Measurements from ENCODE around the gene KAT2B.
"Not testable (repeated sequence)": the region's sequence is repeated elsewhere in the genome, so short reads cannot be mapped to it uniquely, and the experiment has no call there.

Gene KAT2B

DNA sequence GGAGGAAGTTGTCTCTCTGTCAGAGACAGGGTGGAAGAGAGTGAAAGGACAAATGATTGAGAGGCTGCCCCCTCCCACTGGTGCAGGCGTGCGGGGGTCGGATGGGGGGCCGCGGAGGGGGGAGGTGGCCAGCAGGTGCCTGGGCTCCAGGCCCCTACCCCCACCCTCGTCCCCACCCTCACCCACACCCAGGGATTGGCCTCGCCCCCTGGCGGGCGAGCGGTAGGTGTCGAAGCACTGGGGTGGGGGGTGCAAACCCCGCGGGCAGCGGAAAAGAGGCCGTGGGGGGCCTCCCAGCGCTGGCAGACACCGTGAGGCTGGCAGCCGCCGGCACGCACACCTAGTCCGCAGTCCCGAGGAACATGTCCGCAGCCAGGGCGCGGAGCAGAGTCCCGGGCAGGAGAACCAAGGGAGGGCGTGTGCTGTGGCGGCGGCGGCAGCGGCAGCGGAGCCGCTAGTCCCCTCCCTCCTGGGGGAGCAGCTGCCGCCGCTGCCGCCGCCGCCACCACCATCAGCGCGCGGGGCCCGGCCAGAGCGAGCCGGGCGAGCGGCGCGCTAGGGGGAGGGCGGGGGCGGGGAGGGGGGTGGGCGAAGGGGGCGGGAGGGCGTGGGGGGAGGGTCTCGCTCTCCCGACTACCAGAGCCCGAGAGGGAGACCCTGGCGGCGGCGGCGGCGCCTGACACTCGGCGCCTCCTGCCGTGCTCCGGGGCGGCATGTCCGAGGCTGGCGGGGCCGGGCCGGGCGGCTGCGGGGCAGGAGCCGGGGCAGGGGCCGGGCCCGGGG is at the start of gene KAT2B:
KAT2B (plus strand) TSS at position 682 of the 783 bp plus-strand sequence; CDS start at position 714, 32 bp downstream.
- peak; percentile 90 for DNase-seq
- Mint-ChIP-seq H3K9me3 (no peaks in the 10 kb centered on the region), H3K36me3 (peaks cover 25% of the 10 kb centered on the region), H3K27me3 (peaks cover 3% of the 10 kb centered on the region), H3K4me3 (peak within 1 kb of the TSS; percentile 93), H3K4me1 (peaks cover 52% of the 10 kb centered on the region), H3K27ac (peak within 1 kb of the TSS; percentile 99)
- CTCF ChIA-PET, result interaction anchor here (1.6 to 2.4 kb wide), 3 partner anchors 24 to 154 kb away, joined by 7 to 9 read pairs (median 8); no protein-coding TSS in a partner anchor

DNA sequence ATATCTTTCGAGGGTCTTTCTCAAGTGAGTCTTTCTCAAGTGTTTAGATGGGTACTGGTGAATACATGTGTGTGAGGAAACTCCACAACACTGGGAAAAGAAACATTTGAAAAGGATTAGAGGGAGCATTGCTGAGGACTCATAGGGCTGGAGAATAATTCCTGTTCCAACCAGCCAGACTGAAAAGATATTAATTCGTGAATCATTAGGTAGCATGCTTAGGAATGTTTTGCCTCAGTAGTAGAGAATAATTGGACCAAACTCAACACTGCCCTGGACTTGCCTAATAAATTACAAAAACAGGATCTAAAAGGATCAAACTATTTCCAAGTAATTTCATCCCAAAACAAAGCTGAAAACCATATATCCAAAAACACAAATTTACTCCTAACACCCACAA is 45.5 kb upstream of the KAT2B start:
- Mint-ChIP-seq H3K27ac (no peak overlapping the region), H3K9me3 (no peaks in the 10 kb centered on the region), H3K27me3 (no peaks in the 10 kb centered on the region), H3K4me3 (no peak overlapping the region), H3K4me1 (no peaks in the 10 kb centered on the region), H3K36me3 (no peaks in the 10 kb centered on the region)
- CTCF ChIA-PET, result no interaction called here
- no peak for DNase-seq

DNA sequence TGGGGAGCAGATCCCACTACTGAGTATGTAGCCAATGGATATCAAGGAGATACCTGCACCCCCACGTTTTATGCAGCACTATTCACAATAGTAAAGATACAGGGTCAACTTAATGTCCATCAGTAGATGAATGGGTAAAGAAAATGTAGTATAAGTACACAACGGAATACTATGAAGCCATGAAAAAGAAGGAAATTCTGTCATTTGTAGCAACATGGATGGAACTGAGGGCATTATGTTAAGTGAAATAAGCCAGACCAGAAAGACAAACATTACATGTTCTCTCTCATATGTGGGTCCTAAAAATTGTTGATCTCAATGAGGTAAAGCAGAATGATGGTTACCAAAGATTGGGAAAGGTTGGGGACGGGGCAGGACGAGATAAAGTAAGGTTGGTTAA is 42.7 kb upstream of the KAT2B start:
- H3K27me3 Mint-ChIP-seq, result no peaks in the 10 kb centered on the region

DNA sequence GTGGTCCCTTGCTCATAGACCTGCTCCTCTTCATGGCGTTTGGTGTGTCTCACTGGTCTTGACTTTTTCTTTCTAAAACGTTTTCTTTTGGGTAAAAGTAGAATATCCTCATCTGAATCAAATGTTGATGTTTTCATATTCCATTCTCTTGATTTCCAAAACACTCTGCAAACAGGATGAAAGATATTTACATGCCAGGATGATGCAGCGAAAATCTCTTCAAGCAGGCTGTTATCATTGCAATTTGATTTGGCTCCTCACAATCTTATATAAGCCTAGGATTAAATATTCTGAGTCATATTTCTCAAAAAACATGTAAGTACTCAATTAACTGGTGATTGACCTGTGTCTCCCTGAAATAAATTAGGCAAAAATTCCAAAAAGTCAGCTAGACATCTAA is 38.3 kb upstream of the KAT2B start:
- Mint-ChIP-seq H3K4me1 (no peaks in the 10 kb centered on the region), H3K4me3 (no peak overlapping the region), H3K27ac (no peak overlapping the region), H3K36me3 (no peaks in the 10 kb centered on the region), H3K27me3 (no peaks in the 10 kb centered on the region), H3K9me3 (no peaks in the 10 kb centered on the region)
- no peak for DNase-seq
- CTCF ChIA-PET, result no interaction called here

More for the DNA sequence above, 42.7 kb upstream of the KAT2B start:
- Mint-ChIP-seq H3K9me3 (no peaks in the 10 kb centered on the region), H3K36me3 (no peaks in the 10 kb centered on the region), H3K27ac (no peak overlapping the region), H3K4me3 (no peak overlapping the region), H3K4me1 (no peaks in the 10 kb centered on the region)
- CTCF ChIA-PET, result no interaction called here
- DNase-seq, result no peak

DNA sequence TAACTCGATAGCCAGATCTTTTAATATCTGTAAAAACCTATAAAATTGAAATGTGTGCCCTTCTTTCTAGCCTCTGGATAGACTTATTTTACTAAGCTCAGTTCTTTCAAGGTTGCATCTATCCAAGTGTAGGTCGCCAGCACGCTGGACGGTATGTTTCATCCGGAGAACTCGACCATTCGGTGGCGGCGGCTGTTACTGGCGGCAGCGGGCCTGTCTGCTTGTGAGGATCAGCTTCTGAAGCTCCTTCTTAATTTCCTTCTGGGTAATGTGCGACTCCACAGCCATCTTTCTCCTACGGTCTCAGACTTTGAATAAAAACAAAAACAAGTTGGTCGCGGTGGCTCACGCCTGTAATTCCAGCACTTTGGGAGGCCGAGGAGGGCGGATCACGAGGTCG is 32.3 kb upstream of the KAT2B start:
- Mint-ChIP-seq H3K4me1 (no peaks in the 10 kb centered on the region), H3K27ac (no peak overlapping the region), H3K36me3 (no peaks in the 10 kb centered on the region), H3K27me3 (no peaks in the 10 kb centered on the region), H3K4me3 (no peak overlapping the region), H3K9me3 (no peaks in the 10 kb centered on the region)
- CTCF ChIA-PET, result no interaction called here
- DNase-seq, result no peak

DNA sequence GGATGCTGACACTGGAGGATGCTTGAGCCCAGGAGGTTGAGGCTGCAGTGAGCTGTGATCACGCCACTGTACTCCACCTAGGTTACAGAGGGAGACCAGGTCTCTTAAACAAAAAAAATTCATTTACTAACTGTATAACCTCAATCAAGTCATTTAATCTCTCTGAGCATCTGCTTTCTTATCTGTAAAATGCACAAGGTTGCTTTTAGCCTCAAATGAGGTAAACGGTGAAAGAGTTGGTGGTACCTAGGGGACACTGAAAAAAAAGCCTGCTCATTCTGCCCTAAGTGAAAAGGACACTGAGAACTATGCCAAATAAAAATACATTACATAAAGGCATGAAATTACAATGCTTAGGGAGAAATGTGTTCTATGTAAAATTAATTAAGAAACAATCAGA is 31.6 kb upstream of the KAT2B start:
- no peaks in the 10 kb centered on the region for H3K4me1 Mint-ChIP-seq
- CTCF ChIA-PET, result no interaction called here
- DNase-seq, result no peak
- H3K27me3 Mint-ChIP-seq, result no peaks in the 10 kb centered on the region
- H3K4me3 Mint-ChIP-seq, result no peak overlapping the region
- no peak overlapping the region for H3K27ac Mint-ChIP-seq
- H3K36me3 Mint-ChIP-seq, result no peaks in the 10 kb centered on the region
- no peaks in the 10 kb centered on the region for H3K9me3 Mint-ChIP-seq

DNA sequence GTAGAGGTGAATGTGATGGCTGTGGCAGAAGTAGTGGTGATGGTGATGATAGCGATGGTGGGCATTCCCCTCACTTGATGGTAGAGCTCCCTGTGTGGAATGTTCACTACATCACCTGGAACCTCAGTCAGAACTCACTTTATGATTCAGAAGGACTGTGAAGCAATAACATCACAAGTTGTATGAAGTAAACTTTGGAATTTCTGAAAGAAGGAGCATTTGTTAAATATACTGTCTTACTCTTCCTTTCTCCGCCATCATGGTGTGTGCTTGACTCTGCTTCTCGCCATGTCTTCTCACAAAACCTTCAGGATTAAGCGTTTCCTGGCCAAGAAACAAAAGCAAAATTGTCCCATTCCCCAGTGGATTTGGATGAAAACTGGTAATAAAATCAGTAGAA is 28.1 kb upstream of the KAT2B start, which contains the start of gene PP2D1:
PP2D1 (minus strand) TSS at position 101 of the 400 bp plus-strand sequence. CDS start 192 bp downstream, outside the sequence.
- Mint-ChIP-seq H3K36me3 (no peaks in the 10 kb centered on the region), H3K4me1 (no peaks in the 10 kb centered on the region), H3K4me3 (no peak within 1 kb of the TSS), H3K27ac (no peak within 1 kb of the TSS), H3K27me3 (no peaks in the 10 kb centered on the region), H3K9me3 (no peaks in the 10 kb centered on the region)
- DNase-seq, result no peak
- CTCF ChIA-PET, result no interaction called here

DNA sequence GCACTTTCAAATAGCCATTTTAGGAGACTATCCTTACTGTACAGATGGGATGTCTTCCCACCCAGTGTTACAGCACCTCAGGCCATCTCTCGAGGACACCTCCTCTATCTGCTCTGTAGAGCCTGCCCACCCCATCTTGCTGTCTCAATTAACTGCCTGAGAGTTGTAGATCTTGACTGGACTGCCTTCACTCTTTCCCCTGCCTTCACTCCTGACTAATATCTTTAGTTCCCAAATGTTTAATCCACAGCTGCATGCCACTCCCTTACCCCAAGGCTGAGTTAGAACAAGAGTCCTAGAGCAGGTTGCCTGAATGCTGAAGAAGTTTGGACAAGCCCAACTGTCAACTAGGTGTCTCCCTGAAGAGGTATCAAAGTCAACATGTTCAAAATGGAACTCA is 26.9 kb upstream of the KAT2B start:
- Mint-ChIP-seq H3K36me3 (no peaks in the 10 kb centered on the region), H3K4me3 (no peak overlapping the region), H3K27ac (no peak overlapping the region), H3K4me1 (no peaks in the 10 kb centered on the region), H3K9me3 (no peaks in the 10 kb centered on the region), H3K27me3 (no peaks in the 10 kb centered on the region)
- no peak for DNase-seq
- CTCF ChIA-PET, result no interaction called here

DNA sequence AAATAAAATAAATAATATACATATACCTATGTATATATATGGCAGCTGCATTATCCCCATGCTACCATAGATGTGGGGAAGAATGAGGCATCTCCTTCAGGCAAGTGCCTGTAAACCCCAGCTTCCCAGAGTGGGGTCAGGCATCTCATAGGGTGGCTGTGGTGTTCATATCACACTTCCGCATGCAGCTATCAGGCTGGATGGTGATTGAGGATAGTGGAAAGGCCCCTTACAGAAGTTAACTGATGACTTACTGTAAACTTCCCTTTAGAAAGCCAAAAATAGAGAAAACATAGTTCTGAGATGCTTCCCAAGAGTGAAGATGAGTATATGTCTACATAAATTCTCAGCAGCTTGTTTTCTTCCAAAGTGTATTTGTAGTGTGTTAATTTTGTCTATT is 24.7 kb upstream of the KAT2B start:
- Mint-ChIP-seq H3K4me1 (no peaks in the 10 kb centered on the region), H3K27me3 (no peaks in the 10 kb centered on the region), H3K27ac (no peak overlapping the region), H3K9me3 (no peaks in the 10 kb centered on the region), H3K36me3 (no peaks in the 10 kb centered on the region), H3K4me3 (no peak overlapping the region)
- CTCF ChIA-PET, result no interaction called here
- no peak for DNase-seq

DNA sequence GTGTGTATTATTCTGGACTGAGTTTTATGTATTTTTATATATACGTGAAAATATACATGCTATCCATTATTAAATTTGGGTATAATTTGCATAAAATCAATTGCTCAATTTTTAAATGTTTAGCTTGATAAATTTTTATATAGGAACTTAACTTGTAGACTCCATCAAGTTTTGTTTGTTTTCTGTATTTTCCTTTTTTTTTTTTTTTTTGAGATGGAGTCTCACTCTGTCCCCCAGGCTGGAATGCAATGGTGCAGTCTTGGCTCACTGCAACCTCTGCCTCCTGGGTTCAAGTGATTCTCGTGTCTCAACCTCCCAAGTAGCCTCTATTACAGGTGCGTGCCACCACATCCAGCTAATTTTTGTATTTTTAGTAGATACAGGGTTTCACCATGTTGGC is 24.2 kb upstream of the KAT2B start:
- H3K36me3 Mint-ChIP-seq, H3K4me3 Mint-ChIP-seq, H3K27me3 Mint-ChIP-seq, H3K9me3 Mint-ChIP-seq, H3K4me1 Mint-ChIP-seq, CTCF ChIA-PET, DNase-seq, H3K27ac Mint-ChIP-seq: not testable (repeated sequence)

DNA sequence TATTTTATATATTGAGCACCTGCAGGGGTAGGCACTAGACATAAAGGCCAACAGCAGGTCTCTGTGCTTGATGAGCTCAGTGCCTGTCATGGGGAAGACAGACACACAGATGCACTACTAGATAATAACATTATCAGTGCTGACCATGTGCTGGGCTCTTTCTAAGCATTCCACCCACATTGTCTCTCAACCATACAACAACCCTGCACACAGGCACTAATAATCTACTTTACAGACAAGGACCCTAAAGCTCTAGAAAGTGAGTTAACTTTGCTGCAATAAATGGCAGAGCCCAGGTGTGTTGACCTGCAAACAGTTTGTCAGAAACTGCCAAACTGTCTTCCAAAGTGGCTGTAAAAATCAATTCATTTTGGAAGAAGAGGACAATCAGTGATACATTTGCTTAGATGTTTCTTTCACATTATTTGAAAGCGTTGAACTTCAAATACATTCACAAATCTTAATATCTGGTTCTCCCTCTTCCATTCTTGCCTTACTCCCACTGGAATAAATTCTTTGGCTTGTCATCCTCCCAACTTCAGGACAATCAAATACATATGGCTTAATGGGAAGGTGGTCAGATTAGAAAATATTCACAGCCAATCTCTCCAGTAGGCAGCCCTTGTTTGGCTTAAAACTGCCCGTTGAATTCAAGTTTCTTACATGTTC is 17.2 kb upstream of the KAT2B start:
- peaks cover 7% of the 10 kb centered on the region for H3K4me1 Mint-ChIP-seq
- CTCF ChIA-PET, result interaction anchor here (0.6 kb wide), 1 partner anchor 20 kb away, joined by 4 read pairs; no protein-coding TSS in a partner anchor
- no peaks in the 10 kb centered on the region for H3K36me3 Mint-ChIP-seq
- DNase-seq, result no peak
- H3K9me3 Mint-ChIP-seq, result no peaks in the 10 kb centered on the region
- H3K4me3 Mint-ChIP-seq, result no peak overlapping the region
- no peak overlapping the region for H3K27ac Mint-ChIP-seq
- no peaks in the 10 kb centered on the region for H3K27me3 Mint-ChIP-seq

DNA sequence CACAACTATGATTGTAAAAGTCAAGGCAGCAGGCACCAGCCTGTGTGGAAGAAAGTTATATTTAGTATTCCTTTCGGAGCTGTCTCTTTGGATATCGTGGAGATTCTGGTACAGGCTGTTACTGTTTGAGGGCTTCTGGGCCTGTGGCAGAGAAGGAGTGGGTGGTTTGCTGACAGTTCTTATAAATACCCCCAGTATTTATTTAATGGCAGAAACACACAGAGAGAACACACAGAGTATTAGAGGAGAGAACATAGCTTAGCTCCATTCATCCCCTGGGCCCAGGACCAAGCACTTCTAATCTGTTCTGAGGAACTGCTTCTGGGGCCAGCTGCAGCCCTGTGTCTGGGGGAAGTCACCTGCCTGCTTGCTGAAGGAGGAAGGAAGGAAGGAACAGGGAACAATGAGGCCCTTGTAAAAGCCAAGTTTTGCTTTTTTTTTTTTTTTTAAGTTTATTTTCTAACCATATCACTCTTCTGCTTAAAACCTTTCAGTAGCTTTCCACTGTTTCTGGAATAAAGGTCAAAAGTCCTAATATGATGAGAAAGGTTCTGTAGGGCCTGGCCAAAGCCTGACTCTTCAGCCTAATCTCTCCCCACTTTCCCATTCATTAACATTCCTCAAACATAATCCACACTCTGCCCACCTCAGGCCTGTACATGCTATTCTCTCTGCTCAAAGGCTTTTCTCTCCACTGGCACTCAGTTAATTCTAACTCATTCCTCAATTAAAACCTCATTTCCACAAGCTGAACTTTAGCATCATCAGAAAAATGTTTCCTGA is 16.4 kb upstream of the KAT2B start:
- DNase-seq, result no peak
- Mint-ChIP-seq H3K27ac (no peak overlapping the region), H3K9me3 (no peaks in the 10 kb centered on the region), H3K27me3 (no peaks in the 10 kb centered on the region), H3K4me1 (peaks cover 7% of the 10 kb centered on the region), H3K4me3 (no peak overlapping the region), H3K36me3 (no peaks in the 10 kb centered on the region)
- CTCF ChIA-PET, result no interaction called here

DNA sequence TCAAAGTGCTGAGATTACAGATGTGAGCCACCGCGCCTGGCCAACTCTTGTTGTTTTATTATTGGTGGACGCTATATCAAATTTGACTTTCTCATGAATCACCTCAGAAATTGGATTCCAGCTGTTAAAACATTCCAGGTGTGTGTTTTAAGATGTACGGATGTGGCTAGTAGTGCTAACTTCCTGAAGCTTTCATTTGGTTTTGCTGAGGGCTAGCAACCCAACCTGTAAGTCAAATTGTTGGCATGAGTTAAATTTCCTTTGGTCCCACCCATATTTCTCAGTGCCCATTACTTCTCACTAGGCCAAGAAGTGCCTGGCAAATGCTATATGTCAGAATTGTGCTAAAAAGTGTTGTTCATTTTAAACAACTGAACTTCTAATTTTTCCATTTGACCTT is 13.1 kb upstream of the KAT2B start:
- Mint-ChIP-seq H3K4me1 (peaks cover 7% of the 10 kb centered on the region), H3K36me3 (no peaks in the 10 kb centered on the region), H3K4me3 (no peak overlapping the region), H3K27ac (no peak overlapping the region), H3K27me3 (no peaks in the 10 kb centered on the region), H3K9me3 (no peaks in the 10 kb centered on the region)
- CTCF ChIA-PET, result no interaction called here
- DNase-seq, result no peak

DNA sequence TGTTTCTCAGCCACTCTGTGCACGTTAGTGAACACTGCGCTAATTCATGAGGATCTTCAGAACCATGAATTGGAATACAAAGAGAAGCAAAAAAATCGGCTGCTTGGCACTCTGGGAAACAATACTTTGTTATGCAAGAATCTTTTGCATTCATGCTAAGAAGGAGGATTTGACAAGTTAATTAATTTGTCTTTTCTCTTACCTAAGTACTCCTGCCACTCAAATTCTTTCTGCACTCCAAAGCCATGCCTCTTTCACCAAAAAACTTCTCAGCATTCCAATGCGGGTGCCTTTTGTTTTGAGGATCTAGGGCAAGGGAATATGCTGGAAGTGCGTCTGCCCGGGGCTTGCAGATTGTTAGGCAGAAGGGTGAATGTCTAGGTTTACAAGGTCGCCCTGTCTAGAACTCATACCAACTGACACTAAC is 11.3 kb upstream of the KAT2B start:
- H3K4me3 Mint-ChIP-seq, result no peak overlapping the region
- no peaks in the 10 kb centered on the region for H3K9me3 Mint-ChIP-seq
- H3K4me1 Mint-ChIP-seq, result peaks cover 7% of the 10 kb centered on the region
- H3K36me3 Mint-ChIP-seq, result no peaks in the 10 kb centered on the region
- H3K27me3 Mint-ChIP-seq, result no peaks in the 10 kb centered on the region
- DNase-seq, result no peak
- CTCF ChIA-PET, result no interaction called here
- no peak overlapping the region for H3K27ac Mint-ChIP-seq

Measured in activated naive CD4-positive, alpha-beta T cell treated with anti-CD3 and anti-CD28 coated beads, Interleukin-2, amount 10 ng/mL, durations not matched to agents 7 days and 5 days (primary cell).